ENCODE measurements around the gene UBN2.

- TF ChIP-seq CTCF (IDR thresholded peaks at IDR 0.05 in 2 of 3, conservative IDR thresholded peaks at IDR 0.05 in 1 of 3; ENCODE audit: borderline replicate concordance in 1 of 3, insufficient read depth in 1 of 3, low read depth in 2 of 3, low read length in 2 of 3): no peak
- no peak for TF ChIP-seq POLR2AphosphoS5 (IDR thresholded peaks at IDR 0.05; ENCODE audit: low read depth, low read length)
- no peak for TF ChIP-seq POLR2A (IDR thresholded peaks at IDR 0.05; ENCODE audit: borderline replicate concordance, extremely low read depth, insufficient read depth, insufficient read length)
- no peak for TF ChIP-seq REST (IDR thresholded peaks at IDR 0.05; ENCODE audit: low read depth)
- no peak for TF ChIP-seq RAD21 (IDR thresholded peaks at IDR 0.05; ENCODE audit: low read depth)
- TF ChIP-seq MAX (IDR thresholded peaks at IDR 0.05): no peak
- TF ChIP-seq TCF7L2 (IDR thresholded peaks at IDR 0.05; ENCODE audit: borderline replicate concordance, extremely low read depth, insufficient read depth, insufficient read length): no peak
- no peak for TF ChIP-seq ZNF274 (IDR thresholded peaks at IDR 0.05; ENCODE audit: low read depth, low read length)
- TF ChIP-seq EZH2 (IDR thresholded peaks at IDR 0.05): no peak
- no peak for TF ChIP-seq JUND (IDR thresholded peaks at IDR 0.05)
- TF ChIP-seq ZBTB33 (IDR thresholded peaks at IDR 0.05; ENCODE audit: extremely low read depth, insufficient replicate concordance, low read length): no peak
- TF ChIP-seq SIN3A (IDR thresholded peaks at IDR 0.05; ENCODE audit: low read depth): no peak
These were observed 708 bp downstream of the UBN2 start for GRCh38 chr7:139231513-139232376.
